GM12878 (cell line): ENCODE results near the gene MDN1. TPM values are rescaled to one million over a fixed set of nuclear protein-coding genes. Genes with fewer than 3 reads are reported as not detected.

ENCODE experiments used
- ATAC-seq: fragments of 200-7000 bp; cut with Tn5 transposase; 3 replicates; pipeline ENCODE4 v1.9.1; 2020; ENCODE audit warnings: mild to moderate bottlenecking, moderate library complexity
- BruUV-seq: library from RNA; stranded (reverse); fragments of 400-500 nt; replicated peaks from 2 replicates; lab custom pipeline; 2021; lab: Mats Ljungman, UMichigan
- CTCF ChIA-PET: fragments of 300-600 bp; sonication (Branson Sonifier 250); formaldehyde crosslinking; extraction: SDS; loops from one replicate; lab custom pipeline; 2021; ENCODE audit warnings: inconsistent platforms; lab: Yijun Ruan, JAX
- POLR2A ChIA-PET: fragments of 350-600 bp; formaldehyde crosslinking; extraction: SDS; loops from one replicate; lab custom pipeline; 2021; ENCODE audit warnings: inconsistent platforms; lab: Charles Lee
- RAD21 ChIA-PET: fragments of 300-600 bp; sonication (Branson Sonifier 250); formaldehyde crosslinking; loops from one replicate; lab custom pipeline; 2023; ENCODE audit warnings: antibody characterized with exemption; ENCODE audit not compliant: unreplicated experiment; lab: Charles Lee
- SMC1A ChIA-PET: fragments of 300-600 bp; sonication (Branson Sonifier 250); formaldehyde crosslinking; loops from one replicate; lab custom pipeline; 2023; ENCODE audit not compliant: unreplicated experiment, uncharacterized antibody; lab: Charles Lee
- DNase-seq: peaks from one replicate; pipeline ENCODE4 v3.0.0-alpha.2; 2011; ENCODE audit warnings: low read depth, low spot score
- FAIRE-seq: peaks from 3 replicates; lab custom pipeline; 2011; peaks lifted over from hg19 to GRCh38; lab: Jason Lieb, UNC
- H2AFZ ChIP-seq: 2 replicates; pipeline ENCODE4 v1.6.0; 2011; ENCODE audit warnings: low read depth, low read length, control low read depth; ENCODE audit not compliant: control insufficient read depth
- H3K27ac ChIP-seq: 2 replicates; pipeline ENCODE4 v1.5.1; 2011; ENCODE audit warnings: control low read depth; ENCODE audit not compliant: control insufficient read depth, insufficient read depth
- H3K27me3 ChIP-seq, 2 experiments: replicated peaks in 1 of 2; 2 replicates each; pipeline versions ENCODE4 v1.6.0 to v1.6.1; 2011; ENCODE audit warnings: low read length in 1 of 2; ENCODE audit not compliant: control insufficient read depth in 2 of 2, insufficient read depth in 2 of 2
- H3K36me3 ChIP-seq, 2 experiments: 2 replicates each; pipeline ENCODE4 v1.5.1; 2011; ENCODE audit warnings: low read length in 1 of 2; ENCODE audit not compliant: control insufficient read depth in 2 of 2, insufficient read depth in 2 of 2
- H3K4me1 ChIP-seq: 2 replicates; pipeline ENCODE4 v1.6.1; 2011; ENCODE audit warnings: mild to moderate bottlenecking, low read length, moderate library complexity, mixed read lengths; ENCODE audit not compliant: control insufficient read depth, insufficient read depth
- H3K4me2 ChIP-seq: 2 replicates; pipeline ENCODE4 v1.6.0; 2011; ENCODE audit warnings: control low read depth; ENCODE audit not compliant: control insufficient read depth, insufficient read depth
- H3K4me3 ChIP-seq: fragments of 200-600 bp; sonication (generic); 2 replicates; pipeline ENCODE4 v1.5.1; 2016
- H3K79me2 ChIP-seq: 2 replicates; pipeline ENCODE4 v1.6.0; 2011; ENCODE audit warnings: low read length; ENCODE audit not compliant: control insufficient read depth, insufficient read depth
- H3K9ac ChIP-seq: 2 replicates; pipeline ENCODE4 v1.8.0; 2011; ENCODE audit warnings: low read length, control low read depth, mixed read lengths; ENCODE audit not compliant: control insufficient read depth, insufficient read depth
- H3K9me3 ChIP-seq: replicated peaks from 3 replicates; pipeline ENCODE4 v1.5.1; 2011; ENCODE audit warnings: mild to moderate bottlenecking, low read length; ENCODE audit not compliant: control insufficient read depth, insufficient read depth
- H4K20me1 ChIP-seq: 2 replicates; pipeline ENCODE4 v1.6.0; 2011; ENCODE audit not compliant: control insufficient read depth, insufficient read depth
- ASH2L ChIP-seq: fragments of 300-600, 200-600 bp; sonication (generic); IDR thresholded peaks from 2 replicates; pipeline ENCODE4 v1.6.1; 2017; ENCODE audit warnings: low read depth, mild to moderate bottlenecking, borderline replicate concordance
- NFIC ChIP-seq: IDR thresholded peaks from 2 replicates; pipeline ENCODE4 v1.6.1; 2012; ENCODE audit warnings: low read depth, mild to moderate bottlenecking, inconsistent platforms, low read length, moderate library complexity
- SIX5 ChIP-seq: IDR thresholded peaks from 2 replicates; pipeline ENCODE4 v1.6.1; 2011; ENCODE audit warnings: mild to moderate bottlenecking, low read depth, low read length, moderate library complexity; ENCODE audit not compliant: severe bottlenecking
- SP1 ChIP-seq: IDR thresholded peaks from one replicate; pipeline ENCODE4 v1.6.1; 2011; ENCODE audit warnings: low read depth, low read length
- SPI1 ChIP-seq: IDR thresholded peaks from 2 replicates; pipeline ENCODE4 v1.6.1; 2011; ENCODE audit warnings: low read depth, mild to moderate bottlenecking, low read length, moderate library complexity, borderline replicate concordance; ENCODE audit not compliant: insufficient read depth
- TCF12 ChIP-seq: IDR thresholded peaks from 2 replicates; pipeline ENCODE4 v1.6.1; 2011; ENCODE audit warnings: low read depth, mild to moderate bottlenecking, low read length
- WRNIP1 ChIP-seq: IDR thresholded peaks from 2 replicates; pipeline ENCODE4 v1.6.1; 2011; ENCODE audit warnings: low read depth, low read length, improper control_type of control experiment, borderline replicate concordance
- WGBS: methylation state at CpG from one replicate; pipeline ENCODE4 v1.1.6; 2016; ENCODE audit warnings: low lambda C conversion rate; ENCODE audit not compliant: insufficient replicate concordance, insufficient coverage; ENCODE audit errors: missing lambda C conversion rate; 5-methylcytosine and 5-hydroxymethylcytosine counted together
- in situ Hi-C: fragments of 300-500 bp; cut with MboI; formaldehyde crosslinking; loops from 9 replicates; pipeline ENCODE4 v1.14.3; 2018; ENCODE audit warnings: mixed read lengths
- intact Hi-C: fragments of 100-400 bp; cut with micrococcal nuclease; formaldehyde crosslinking; loops from one replicate; pipeline ENCODE4 v1.14.2; 2022; ENCODE audit not compliant: unreplicated experiment
- polyA plus RNA-seq, 11 experiments: library from polyadenylated mRNA; depleted of rRNA in 4 of 11; unstranded in 6 of 11; stranded (reverse) in 5 of 11; fragments of >200 nt; fragmentation: Nextera tagmentation in 4 of 11; fragmentation: Illumina TruSeq in 1 of 11; extraction: Ambion mirVana in 4 of 11; extraction: Trizol in 1 of 11; gene quantifications; 1 replicate in 1 of 11; 2 replicates in 10 of 11; pipeline versions ENCODE4 v1.2.1 to v1.2.3, GENCODE V29; 2011 to 2016; ENCODE audit warnings: inconsistent platforms in 2 of 11, missing spikeins in 2 of 11, low read depth in 1 of 11
- total RNA-seq, 4 experiments: library from RNA; depleted of rRNA in 3 of 4; stranded (reverse); fragments of >200 nt in 3 of 4; fragmentation: Illumina TruSeq in 1 of 4; extraction: Trizol in 1 of 4; gene quantifications; 2 replicates each; pipeline versions ENCODE4 v1.2.1 to v1.2.3, GENCODE V29; 2013 to 2021

Gene MDN1
- total and polyA plus RNA-seq, 10 of the 15 experiments (the other 5 are each of a cell fraction or from before 2014, with no cell fraction given), result 14.3 to 50.1 (median 22.1) TPM

- Histone ChIP-seq H3K4me3 (no peak overlapping the region), H3K27me3 (no peaks in the 10 kb centered on the region), H3K36me3 (no peaks in the 10 kb centered on the region; a peak in 1 of 4 replicates), H3K4me1 (peaks cover 17% of the 10 kb centered on the region), H2AFZ (no peak overlapping the region), H3K9me3 (no peaks in the 10 kb centered on the region), H3K27ac (no peak overlapping the region), H3K79me2 (no peaks in the 10 kb centered on the region), H3K9ac (no peak overlapping the region), H3K4me2 (peak overlapping the region; percentile 9; the same call in 1 of the 2 replicates), H4K20me1 (no peaks in the 10 kb centered on the region)
- FAIRE-seq, result peak; percentile 27
- no TSS peak for BruUV-seq
- in situ Hi-C loops, result no loop called here
- RAD21 ChIA-PET, result interaction anchor here (1.1 to 1.9 kb wide), 2 partner anchors 165 to 225 kb away, joined by 3 to 6 read pairs; no protein-coding TSS in a partner anchor
- no peak for DNase-seq
- 19% methylated on average over 2 of the region's 2 CpGs for WGBS
- CTCF ChIA-PET, result interaction anchor here (1.1 to 4.3 kb wide), 4 partner anchors 11 to 225 kb away, joined by 3 to 24 read pairs (median 4); no protein-coding TSS in a partner anchor
- intact Hi-C loops, result loop anchor here (5.0 kb wide), 2 partner anchors 165 to 225 kb away; partner anchors contain the start of gene ANKRD6
- TF ChIP-seq WRNIP1 (no peak), ASH2L (no peak), SPI1 (peak; percentile 49; the same call in 1 of the 2 replicates), SIX5 (no peak), SP1 (no peak)
- POLR2A ChIA-PET, result no interaction called here
- SMC1A ChIA-PET, result interaction anchor here (1.1 to 1.5 kb wide), 2 partner anchors 11 to 35 kb away, joined by 3 to 7 read pairs; no protein-coding TSS in a partner anchor
- ATAC-seq, result no peak
These were observed 222.2 kb downstream of the MDN1 start for GRCh38 chr6:89597372-89597771.

GRCh38 chr6:89596484-89596883 is 223.1 kb downstream of the MDN1 start:
- Histone ChIP-seq H3K79me2 (no peaks in the 10 kb centered on the region), H3K27me3 (no peaks in the 10 kb centered on the region), H3K27ac (peak overlapping the region; percentile 26; the same call in 1 of the 2 replicates), H3K4me1 (peaks cover 17% of the 10 kb centered on the region), H3K36me3 (no peaks in the 10 kb centered on the region; a peak in 1 of 4 replicates), H3K9me3 (no peaks in the 10 kb centered on the region), H3K4me3 (no peak overlapping the region), H2AFZ (peak overlapping the region; percentile 10; the same call in 1 of the 2 replicates), H4K20me1 (no peaks in the 10 kb centered on the region), H3K9ac (no peak overlapping the region), H3K4me2 (no peak overlapping the region)
- DNase-seq, result no peak
- ChIA-PET POLR2A (no interaction called here), RAD21 (interaction anchor here (1.1 kb wide), 1 partner anchor 164 kb away, joined by 3 read pairs; no protein-coding TSS in a partner anchor), CTCF (interaction anchor here (1.1 to 4.3 kb wide), 3 partner anchors 12 to 224 kb away, joined by 3 to 24 read pairs (median 4); no protein-coding TSS in a partner anchor), SMC1A (interaction anchor here (1.1 to 1.5 kb wide), 2 partner anchors 12 to 35 kb away, joined by 3 to 7 read pairs; no protein-coding TSS in a partner anchor)
- 94% methylated on average over 1 of the region's 1 CpG for WGBS
- no TSS peak for BruUV-seq
- in situ Hi-C loops, result no loop called here
- peak; percentile 41 for FAIRE-seq
- TF ChIP-seq NFIC (0 out of 2 replicates have a peak, but pooled peaks have one; percentile 7), TCF12 (no peak)
- ATAC-seq, result peak; percentile 66
- intact Hi-C loops, result loop anchor here (5.0 kb wide), 2 partner anchors 164 to 224 kb away; partner anchors contain the start of gene ANKRD6
